Measurements from ENCODE around the gene PHF21B.

The PHF21B gene

DNA sequence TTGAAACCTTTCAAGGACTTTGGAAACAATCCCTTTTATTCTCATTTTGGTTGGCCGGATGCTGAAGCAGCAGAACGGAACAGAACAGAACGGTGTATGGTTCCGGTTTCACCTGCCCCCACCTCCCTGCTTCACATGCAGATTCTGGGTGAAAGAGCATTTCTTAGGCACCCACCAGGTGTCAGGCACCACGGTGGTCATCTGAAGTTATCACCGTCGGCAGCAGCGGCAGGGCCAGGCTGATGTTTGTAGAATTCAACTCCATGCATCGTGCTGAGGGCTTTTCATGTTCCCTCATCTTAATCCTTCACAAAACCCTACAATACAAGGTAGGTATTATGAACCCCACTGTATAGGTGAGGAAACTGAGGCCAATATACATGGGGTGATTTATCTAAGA is 13.6 kb upstream of the PHF21B start:
- FAIRE-seq, result no peak

DNA sequence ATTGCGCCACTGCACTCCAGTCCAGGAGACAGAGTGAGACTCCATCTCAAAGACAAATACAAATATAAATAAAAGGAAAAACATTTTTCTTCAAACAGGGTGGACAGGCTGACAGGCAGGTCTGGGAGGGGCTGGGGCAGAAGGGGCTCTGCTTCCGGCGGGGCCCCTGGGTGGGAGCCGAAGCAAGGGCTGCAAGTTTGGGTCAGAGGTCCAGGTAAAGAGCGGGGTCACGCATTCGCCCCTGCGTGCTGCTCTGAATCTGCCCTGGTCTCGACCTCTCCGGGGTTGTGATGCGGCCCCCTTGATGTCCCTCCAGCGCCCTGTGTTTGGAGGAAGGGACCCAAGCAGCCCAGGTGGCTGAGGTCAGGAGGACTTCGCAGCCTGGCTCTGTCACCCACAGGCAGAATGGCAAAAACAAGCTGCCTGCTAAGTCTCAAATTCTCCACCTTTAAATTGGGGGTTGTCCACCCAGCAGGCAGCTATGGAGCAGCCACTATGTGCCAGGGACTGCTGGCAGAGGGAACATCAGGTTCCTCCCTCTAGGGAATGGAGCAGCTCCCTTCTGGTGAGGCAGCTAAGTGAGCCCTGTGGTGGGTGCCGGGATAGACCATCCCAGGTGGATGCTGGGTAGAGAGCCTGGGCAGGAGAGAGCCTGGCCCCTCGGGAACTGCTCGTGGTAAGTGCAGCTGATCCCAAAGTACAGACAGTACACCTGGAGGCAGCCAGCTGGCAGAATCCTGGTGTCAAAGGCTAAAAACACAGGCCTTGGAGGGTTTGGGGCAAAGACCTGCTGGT is 10.3 kb upstream of the PHF21B start:
- FAIRE-seq (no peak), DNase-seq (ENCODE audit: insufficient read length, low spot score) (no peak)
- TF ChIP-seq POLR2AphosphoS5 (IDR thresholded peaks at IDR 0.05; ENCODE audit: low read depth, low read length) (no peak), POLR2A (IDR thresholded peaks at IDR 0.05; ENCODE audit: low read depth, low read length) (no peak), POU2F2 (IDR thresholded peaks at IDR 0.05; ENCODE audit: low read depth, low read length) (no peak), TAF1 (IDR thresholded peaks at IDR 0.05; ENCODE audit: low read depth, low read length) (no peak), SPI1 (IDR thresholded peaks at IDR 0.05; ENCODE audit: low read depth, low read length) (no peak), PAX5 (IDR thresholded peaks at IDR 0.05; ENCODE audit: insufficient read depth, low read length, severe bottlenecking) (no peak)

More for the DNA sequence above, 13.6 kb upstream of the PHF21B start:
- TF ChIP-seq POLR2A (IDR thresholded peaks at IDR 0.05; ENCODE audit: low read depth, low read length) (no peak), SPI1 (IDR thresholded peaks at IDR 0.05; ENCODE audit: low read depth, low read length) (no peak), PAX5 (IDR thresholded peaks at IDR 0.05; ENCODE audit: insufficient read depth, low read length, severe bottlenecking) (no peak), TAF1 (IDR thresholded peaks at IDR 0.05; ENCODE audit: low read depth, low read length) (no peak), POU2F2 (IDR thresholded peaks at IDR 0.05; ENCODE audit: low read depth, low read length) (no peak), POLR2AphosphoS5 (IDR thresholded peaks at IDR 0.05; ENCODE audit: low read depth, low read length) (no peak)
- DNase-seq (ENCODE audit: insufficient read length, low spot score), result no peak

DNA sequence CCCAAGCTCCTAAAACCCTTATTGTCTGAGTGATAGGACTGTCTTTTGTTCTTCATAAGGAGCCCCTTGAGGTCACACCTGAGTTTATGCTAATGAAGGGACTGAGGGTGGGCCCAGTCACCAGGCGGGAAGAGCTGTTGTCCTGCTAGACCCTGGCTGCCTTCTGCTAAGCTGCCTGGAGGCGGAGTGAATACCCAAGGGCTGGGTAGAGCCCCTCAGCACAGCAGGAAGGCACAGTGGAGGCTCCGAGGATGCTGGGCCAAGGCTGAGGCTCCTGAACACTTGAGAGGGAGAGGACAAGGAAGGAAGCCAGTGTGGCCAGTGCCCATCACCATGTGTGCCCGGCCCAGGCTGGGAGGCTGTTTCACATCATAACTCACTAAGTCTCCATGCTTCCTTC is 4.8 kb upstream of the PHF21B start:
- FAIRE-seq (no peak), DNase-seq (ENCODE audit: insufficient read length, low spot score) (no peak)
- TF ChIP-seq SPI1 (IDR thresholded peaks at IDR 0.05; ENCODE audit: low read depth, low read length) (no peak), POLR2AphosphoS5 (IDR thresholded peaks at IDR 0.05; ENCODE audit: low read depth, low read length) (no peak), POU2F2 (IDR thresholded peaks at IDR 0.05; ENCODE audit: low read depth, low read length) (no peak), PAX5 (IDR thresholded peaks at IDR 0.05; ENCODE audit: insufficient read depth, low read length, severe bottlenecking) (no peak), TAF1 (IDR thresholded peaks at IDR 0.05; ENCODE audit: low read depth, low read length) (no peak), POLR2A (IDR thresholded peaks at IDR 0.05; ENCODE audit: low read depth, low read length) (no peak)

DNA sequence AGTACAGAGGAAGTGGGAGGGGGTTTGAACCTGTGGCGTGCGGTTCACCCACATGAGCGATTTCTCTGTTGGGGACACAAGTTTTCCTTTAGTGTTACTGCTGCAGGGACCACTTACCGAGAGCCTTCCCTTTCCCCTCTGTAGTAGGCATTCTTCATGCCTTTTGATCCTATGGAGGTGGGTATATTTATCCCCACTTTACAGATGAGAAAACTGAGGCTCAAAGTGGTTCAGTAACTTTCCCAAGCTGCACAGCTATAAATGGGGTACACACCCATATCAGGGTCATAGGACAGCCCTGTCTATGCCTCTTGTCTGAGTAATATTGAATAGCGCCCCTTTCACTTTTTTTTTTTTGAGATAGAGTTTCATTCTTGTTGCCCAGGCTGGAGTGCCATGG is 3.3 kb upstream of the PHF21B start:
- DNase-seq (ENCODE audit: insufficient read length, low spot score), result no peak
- TF ChIP-seq SPI1 (IDR thresholded peaks at IDR 0.05; ENCODE audit: low read depth, low read length) (no peak), PAX5 (IDR thresholded peaks at IDR 0.05; ENCODE audit: insufficient read depth, low read length, severe bottlenecking) (no peak), TAF1 (IDR thresholded peaks at IDR 0.05; ENCODE audit: low read depth, low read length) (no peak), POLR2A (IDR thresholded peaks at IDR 0.05; ENCODE audit: low read depth, low read length) (no peak), POLR2AphosphoS5 (IDR thresholded peaks at IDR 0.05; ENCODE audit: low read depth, low read length) (no peak), POU2F2 (IDR thresholded peaks at IDR 0.05; ENCODE audit: low read depth, low read length) (no peak)
- no peak for FAIRE-seq

DNA sequence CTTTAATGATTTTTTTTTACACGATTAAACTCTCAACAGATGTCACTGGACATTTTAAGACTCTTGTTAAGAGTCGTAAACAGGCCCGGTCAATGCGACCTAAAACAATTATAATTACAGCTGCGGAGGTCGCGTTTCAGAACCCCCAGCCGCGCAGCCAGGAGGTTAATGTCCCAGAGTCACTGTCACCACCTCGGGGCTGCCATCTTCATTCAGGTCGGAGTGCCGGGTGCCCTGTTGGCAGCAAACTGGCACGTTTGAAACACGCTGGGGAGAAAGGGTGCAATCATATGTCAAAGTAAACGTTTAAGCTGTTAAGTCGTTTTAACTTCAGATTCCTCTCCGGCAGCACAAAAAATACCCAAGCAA is 711 bp upstream of the PHF21B start:
- FAIRE-seq (no peak), DNase-seq (ENCODE audit: insufficient read length, low spot score) (no peak)
- TF ChIP-seq POLR2AphosphoS5 (IDR thresholded peaks at IDR 0.05; ENCODE audit: low read depth, low read length), result no peak

DNA sequence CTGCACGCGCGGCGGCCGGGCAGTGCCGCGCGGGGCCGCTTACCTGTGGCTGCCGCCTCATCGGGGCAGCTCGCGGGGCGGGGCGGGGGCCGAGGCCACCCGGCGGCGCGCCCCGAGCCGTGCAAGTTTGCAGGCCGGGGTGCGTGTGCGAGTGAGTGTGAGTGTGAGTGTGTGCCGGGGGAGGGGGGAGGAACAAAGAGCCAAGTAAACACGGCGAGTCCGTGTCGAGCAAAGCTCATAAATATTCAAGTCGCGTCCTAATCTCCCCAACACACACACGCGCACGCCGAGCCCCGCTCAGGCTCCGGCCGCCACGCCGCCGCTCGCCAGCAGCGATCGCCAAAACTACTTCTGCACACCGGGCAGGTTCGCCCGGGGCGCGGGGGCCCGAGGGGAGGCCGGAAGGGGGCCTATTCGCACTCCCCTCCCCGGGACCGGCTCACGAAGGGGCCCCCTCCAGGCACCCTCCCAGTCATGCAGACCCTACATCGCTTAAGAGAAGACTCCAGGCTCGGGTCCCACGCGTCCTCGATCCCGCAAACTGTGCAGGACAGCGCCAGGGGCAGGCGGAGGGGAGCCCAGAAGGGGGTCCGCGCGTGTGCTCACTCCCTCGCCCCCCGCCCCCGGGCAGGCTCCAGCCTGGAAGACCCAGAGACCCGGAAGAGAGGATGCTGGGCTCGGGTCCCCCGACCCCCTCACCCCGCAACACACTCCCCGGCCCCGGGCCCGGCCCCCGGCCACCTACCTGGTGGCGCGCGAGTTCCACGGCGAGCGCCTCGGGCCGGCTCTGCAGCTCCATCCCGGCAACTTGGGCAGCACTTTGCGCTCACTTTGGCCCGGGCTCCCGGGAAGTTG is 827 bp downstream of the PHF21B start:
- no peak for FAIRE-seq
- no peak for DNase-seq (ENCODE audit: insufficient read length, low spot score)
- TF ChIP-seq PAX5 (IDR thresholded peaks at IDR 0.05; ENCODE audit: insufficient read depth, low read length, severe bottlenecking) (no peak), POLR2A (IDR thresholded peaks at IDR 0.05; ENCODE audit: low read depth, low read length) (no peak), POLR2AphosphoS5 (IDR thresholded peaks at IDR 0.05; ENCODE audit: low read depth, low read length) (no peak), SPI1 (IDR thresholded peaks at IDR 0.05; ENCODE audit: low read depth, low read length) (no peak), POU2F2 (IDR thresholded peaks at IDR 0.05; ENCODE audit: low read depth, low read length) (no peak), TAF1 (IDR thresholded peaks at IDR 0.05; ENCODE audit: low read depth, low read length) (no peak)

DNA sequence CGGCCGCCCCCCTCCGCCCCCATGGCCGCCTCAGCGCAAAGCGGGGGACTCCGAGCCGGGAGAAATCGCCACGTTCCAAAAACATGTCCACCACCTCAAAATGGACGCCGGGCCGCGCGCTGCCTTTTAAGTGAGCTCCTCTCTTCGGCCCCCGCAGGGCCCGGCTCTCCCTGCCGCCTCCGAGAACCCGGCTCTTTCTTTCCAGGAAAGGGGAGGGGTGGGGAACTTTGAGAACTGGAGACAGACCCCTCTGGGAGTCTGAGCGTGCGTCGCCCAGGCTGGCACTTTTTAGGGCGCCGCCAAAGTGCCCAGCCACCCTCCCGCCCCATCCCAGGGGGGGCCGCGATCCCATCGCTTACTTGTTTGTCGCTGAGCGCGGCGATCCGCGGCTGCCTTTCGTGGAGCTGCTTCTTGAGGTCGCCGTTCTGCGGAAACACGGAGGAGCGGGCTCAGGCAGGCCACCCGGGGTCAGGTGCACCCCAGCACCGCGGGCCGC is 1.6 kb downstream of the PHF21B start:
- TF ChIP-seq POU2F2 (IDR thresholded peaks at IDR 0.05; ENCODE audit: low read depth, low read length) (no peak), POLR2A (IDR thresholded peaks at IDR 0.05; ENCODE audit: low read depth, low read length) (no peak), POLR2AphosphoS5 (IDR thresholded peaks at IDR 0.05; ENCODE audit: low read depth, low read length) (no peak), PAX5 (IDR thresholded peaks at IDR 0.05; ENCODE audit: insufficient read depth, low read length, severe bottlenecking) (no peak), TAF1 (IDR thresholded peaks at IDR 0.05; ENCODE audit: low read depth, low read length) (no peak), SPI1 (IDR thresholded peaks at IDR 0.05; ENCODE audit: low read depth, low read length) (no peak)
- FAIRE-seq (no peak), DNase-seq (ENCODE audit: insufficient read length, low spot score) (no peak)

DNA sequence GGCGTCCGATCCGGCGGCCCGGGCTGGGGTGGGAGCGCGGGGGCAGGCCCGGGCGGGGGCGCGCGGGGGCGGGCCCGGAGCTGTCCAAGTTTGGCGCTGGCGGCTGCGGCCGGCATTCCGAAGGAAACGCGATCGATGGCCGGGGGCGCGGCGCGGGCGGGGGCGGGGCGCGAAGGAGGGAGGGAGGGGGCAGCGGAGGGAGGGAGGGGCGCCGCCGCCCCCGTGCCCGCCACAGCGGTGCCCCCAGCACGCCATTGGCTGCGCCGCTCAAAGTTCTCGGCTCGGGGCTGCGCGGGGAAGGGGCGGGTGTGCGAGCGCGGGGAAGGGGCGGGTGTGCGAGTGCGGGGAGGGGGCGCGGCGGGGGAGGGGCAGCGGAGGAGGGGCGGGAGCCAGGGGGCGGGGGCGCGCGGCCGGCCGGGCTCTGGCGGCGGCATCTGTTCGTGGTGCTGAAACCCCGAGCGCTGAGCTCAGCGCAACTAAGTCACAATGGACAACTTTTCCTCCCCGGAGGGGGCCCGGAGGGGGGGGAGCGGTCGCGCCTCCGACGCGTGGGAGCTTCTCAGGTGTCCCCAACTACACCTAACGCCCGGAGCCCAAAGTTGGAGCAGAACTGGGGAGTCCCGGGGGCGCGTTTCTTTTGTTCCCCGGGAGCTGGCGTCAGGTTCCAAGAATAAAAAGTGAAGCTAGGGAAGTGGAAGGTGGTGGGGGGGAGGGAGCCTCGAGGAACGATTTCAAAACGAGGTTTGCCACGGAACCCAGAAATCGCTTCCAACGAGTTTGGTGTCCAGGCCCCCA is 2.2 kb downstream of the PHF21B start:
- DNase-seq (ENCODE audit: insufficient read length, low spot score) (no peak), FAIRE-seq (no peak)
- no peak for TF ChIP-seq PAX5 (IDR thresholded peaks at IDR 0.05; ENCODE audit: insufficient read depth, low read length, severe bottlenecking)
- no peak for TF ChIP-seq POU2F2 (IDR thresholded peaks at IDR 0.05; ENCODE audit: low read depth, low read length)
- no peak for TF ChIP-seq POLR2AphosphoS5 (IDR thresholded peaks at IDR 0.05; ENCODE audit: low read depth, low read length)
- TF ChIP-seq SPI1 (IDR thresholded peaks at IDR 0.05; ENCODE audit: low read depth, low read length), result no peak
- no peak for TF ChIP-seq POLR2A (IDR thresholded peaks at IDR 0.05; ENCODE audit: low read depth, low read length)
- no peak for TF ChIP-seq TAF1 (IDR thresholded peaks at IDR 0.05; ENCODE audit: low read depth, low read length)

DNA sequence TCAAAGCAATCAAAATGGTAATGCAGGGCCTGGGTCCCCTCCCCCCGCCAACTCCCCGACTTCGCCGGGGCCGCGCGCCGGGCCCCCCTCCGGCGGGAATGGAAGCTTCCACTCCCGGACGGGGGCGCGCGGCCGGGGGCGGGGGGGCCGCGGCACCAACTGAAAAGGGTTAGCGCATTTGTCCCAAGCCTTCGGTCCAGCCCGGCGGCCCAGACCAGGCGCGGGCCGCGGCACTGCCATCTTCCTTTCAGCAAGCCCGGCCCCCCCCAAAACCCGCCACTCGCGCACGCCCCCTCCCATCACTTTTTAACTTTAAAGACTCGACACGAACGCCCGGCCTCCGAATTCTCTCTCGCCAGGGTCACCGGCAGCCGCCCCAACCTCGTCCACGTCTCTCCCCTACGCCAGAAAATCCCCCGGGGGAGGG is 2.8 kb downstream of the PHF21B start:
- no peak for FAIRE-seq
- TF ChIP-seq TAF1 (IDR thresholded peaks at IDR 0.05; ENCODE audit: low read depth, low read length) (no peak), POU2F2 (IDR thresholded peaks at IDR 0.05; ENCODE audit: low read depth, low read length) (no peak), POLR2A (IDR thresholded peaks at IDR 0.05; ENCODE audit: low read depth, low read length) (no peak), SPI1 (IDR thresholded peaks at IDR 0.05; ENCODE audit: low read depth, low read length) (no peak), POLR2AphosphoS5 (IDR thresholded peaks at IDR 0.05; ENCODE audit: low read depth, low read length) (no peak), PAX5 (IDR thresholded peaks at IDR 0.05; ENCODE audit: insufficient read depth, low read length, severe bottlenecking) (no peak)
- DNase-seq (ENCODE audit: insufficient read length, low spot score), result no peak
